Cerebellar cortex (tissue), 1 donor: Measurements from ENCODE around the gene GOLGA1.
"Not testable (repeated sequence)": the region's sequence is repeated elsewhere in the genome, so short reads cannot be mapped to it uniquely, and the experiment has no call there.

ENCODE experiments used
- DNase-seq: peaks from one replicate; pipeline ENCODE4 v3.0.0-alpha.2; 2015; ENCODE audit warnings: low spot score

The GOLGA1 gene

DNA sequence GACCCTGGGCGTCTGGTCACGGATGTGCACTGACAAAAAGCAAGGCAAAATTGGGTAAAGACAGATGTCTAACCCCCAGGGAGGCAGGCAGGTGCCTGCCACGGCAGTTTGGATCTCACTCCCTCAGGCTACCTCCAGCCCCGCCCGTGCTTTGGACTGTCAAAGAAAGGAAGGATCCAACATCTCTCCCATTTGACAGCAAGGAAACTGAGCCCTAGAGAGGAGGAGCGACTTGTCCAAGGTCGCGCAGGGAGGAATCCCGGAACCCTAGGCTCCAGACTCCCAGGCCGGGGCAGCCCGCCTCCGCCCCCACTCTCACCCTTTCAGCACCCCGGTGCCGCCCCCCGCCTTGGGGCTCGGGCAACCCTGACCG, 376 bp downstream of the GOLGA1 start:
- peak; percentile 50 for DNase-seq

DNA sequence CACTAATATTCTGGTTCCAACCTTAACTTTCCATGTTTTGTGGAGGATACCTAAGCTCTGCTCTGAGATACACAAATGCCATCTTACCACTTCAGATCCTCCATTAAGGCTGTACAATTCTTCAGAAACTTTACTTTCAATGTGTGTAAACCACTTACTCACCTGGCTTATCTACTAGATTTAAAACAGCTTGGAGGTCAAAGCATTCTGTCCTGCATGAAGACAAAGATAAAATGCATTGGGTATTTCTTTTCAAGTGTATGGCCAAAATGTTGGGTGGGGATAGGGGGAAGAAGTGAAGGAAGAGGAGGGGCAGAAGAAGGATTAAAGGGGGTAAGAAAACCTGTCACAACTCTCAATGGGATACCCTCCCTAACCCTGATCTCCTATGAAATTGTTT, 939 bp downstream of the GOLGA1 start:
- peak; percentile 4 for DNase-seq

DNA sequence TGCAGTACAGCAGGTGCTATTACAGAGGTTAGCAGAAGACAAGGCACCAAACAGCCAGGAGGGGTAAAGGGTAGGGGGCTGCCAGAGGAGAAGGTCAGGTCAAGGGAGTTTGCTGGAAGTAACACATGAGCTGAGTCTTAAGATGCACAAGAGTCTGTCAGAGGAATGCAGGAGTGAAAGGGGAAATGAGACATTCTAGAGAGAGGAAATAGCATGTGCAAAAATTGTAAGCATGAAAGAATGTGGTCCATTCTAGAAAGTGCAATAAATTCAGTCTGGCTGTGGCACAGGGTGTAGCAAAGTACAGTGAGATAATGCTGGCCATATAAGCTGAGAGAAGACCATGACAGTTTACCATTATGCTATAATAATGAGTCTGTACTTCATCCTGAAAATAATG, 6.6 kb downstream of the GOLGA1 start:
- DNase-seq: no peak

DNA sequence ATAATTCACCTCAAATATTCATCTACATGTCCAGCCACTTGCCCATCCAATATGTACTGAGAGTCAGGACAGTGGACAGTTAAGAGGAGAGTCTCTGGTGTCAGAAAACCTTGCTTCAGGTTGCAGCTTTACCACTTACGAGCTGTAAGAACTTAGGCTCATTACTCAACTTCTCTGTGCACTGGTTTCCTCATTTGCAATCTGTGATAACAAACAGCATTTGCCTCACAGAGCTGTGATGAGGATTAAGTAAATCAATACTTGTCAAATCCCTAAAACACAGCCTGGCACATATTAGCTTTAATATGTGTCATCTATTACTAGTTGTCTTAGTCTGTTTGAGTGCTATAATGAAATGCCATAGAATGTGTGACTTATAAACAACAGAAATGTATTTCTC, 8.6 kb downstream of the GOLGA1 start:
- no peak for DNase-seq

DNA sequence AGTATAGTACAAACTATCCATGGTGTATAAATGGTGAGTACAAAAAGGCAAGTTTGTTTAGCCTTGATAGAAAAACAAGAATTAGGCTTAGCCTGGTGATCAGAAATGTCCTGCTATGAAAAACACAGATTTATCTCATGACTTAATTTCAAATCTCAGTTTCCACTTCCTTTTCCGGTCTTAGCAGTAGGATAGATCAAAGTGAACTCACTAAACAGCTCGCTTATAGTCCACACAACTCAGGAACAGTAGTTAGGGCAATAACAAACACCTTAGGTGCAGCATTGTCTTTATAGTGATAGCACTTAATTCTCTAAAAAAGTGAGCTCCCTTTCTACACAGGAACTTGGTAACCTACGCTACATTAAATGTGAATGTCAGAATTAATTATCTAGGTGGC, 11.4 kb downstream of the GOLGA1 start:
- DNase-seq: no peak

DNA sequence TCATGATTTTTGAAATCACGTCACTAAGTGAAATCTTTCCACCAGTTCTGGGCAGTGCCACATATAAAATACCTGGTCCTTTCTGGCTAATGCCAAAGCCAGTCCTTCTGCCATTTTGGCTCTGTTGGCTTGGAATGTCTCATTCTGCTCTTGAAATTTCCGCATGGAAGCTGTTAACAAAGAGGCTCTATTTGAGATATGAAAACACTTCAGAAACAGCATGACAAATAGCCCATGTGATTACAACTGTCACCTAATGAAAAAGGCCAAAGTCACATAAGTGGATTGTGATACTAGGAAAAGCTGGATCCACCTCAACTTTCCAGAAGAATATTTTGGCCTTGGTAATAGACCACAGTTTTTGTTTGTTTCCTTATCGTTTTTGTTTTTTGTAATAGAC, 12.8 kb downstream of the GOLGA1 start:
- no peak for DNase-seq

DNA sequence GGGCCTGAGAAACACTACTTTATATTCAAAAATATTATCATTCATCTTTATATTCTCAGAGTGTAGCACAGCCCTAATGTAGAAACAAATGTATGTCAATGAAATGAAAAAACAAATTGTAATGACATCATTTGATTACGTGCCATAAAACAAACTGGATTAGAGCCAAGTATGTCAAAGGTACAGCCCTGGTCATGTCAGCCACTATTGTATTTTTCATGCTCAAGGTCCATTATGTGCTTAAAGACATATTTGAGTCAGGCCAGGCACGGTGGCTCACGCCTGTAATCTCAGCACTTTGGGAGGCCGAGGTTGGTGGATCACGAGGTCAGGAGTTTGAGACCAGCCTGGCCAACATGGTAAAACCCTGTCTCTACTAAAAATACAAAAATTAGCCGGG, 20.5 kb downstream of the GOLGA1 start:
- not testable (repeated sequence) for DNase-seq

DNA sequence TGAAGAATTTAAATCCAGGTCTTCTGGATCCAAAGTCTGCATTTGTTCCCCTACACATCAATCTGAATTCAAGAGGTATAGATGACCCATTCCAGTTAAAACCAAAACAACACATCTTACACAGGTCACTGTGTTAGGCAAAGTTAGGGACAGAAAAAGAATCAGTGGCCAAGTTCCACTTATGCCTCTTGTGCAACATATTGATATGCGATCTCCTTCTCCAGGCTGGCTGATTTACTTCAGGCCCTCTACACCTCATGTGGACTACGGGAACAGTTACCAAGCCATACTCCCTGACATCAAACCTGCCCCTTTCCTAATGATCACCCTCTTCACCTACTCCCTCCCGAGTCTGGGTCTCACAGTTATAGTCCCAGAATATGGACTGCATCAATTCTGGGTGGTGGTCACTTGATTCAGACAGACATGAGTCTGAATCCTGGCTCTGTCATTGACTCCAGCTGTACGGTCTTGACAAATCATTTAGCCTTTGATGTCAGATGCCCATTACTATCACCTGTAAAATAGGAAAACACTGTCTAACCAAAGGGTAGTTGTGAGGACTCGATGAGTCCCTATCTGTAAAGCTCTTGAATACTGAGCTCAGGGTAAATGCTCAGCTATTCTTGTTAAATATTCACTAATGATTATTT, 26.0 kb downstream of the GOLGA1 start:
- no peak for DNase-seq

DNA sequence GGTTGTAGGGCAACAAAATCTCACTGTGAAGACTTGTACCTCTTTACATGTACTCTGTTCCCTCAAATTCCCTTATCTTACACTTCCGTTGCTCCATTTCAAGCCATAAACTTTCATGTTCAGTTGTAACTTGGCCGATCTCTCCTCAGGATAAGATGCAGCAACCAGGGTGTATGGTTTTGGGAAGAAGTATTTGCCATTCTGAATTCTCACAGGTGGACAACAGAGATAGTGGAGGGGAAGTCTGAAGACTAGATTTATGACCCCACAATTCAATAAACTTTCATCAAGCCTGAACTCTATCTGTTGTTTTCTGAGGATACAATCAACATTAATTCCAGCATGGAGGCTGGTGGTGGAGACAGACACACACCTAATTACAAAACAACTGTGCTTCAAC, 27.5 kb downstream of the GOLGA1 start:
- no peak for DNase-seq

DNA sequence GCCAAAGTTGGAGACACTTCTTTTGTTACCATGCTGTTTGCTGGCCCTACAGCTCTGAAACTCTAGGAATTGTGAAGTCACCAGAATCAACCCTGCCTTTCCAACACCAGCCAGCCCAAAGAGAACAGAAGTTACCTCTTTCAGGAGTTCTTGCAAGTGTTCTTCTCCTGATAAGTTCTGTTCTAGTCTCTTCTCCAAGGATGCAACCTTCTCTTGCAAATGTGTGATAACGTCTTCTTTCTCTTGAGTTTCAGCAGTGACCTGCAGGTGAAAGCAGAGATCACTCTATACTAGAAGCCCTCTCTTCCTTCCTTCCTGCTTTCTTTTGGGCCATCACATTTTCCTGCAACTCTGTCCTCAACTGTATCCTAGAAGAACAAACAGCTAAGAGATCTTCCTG, 29.1 kb downstream of the GOLGA1 start:
- DNase-seq: no peak

DNA sequence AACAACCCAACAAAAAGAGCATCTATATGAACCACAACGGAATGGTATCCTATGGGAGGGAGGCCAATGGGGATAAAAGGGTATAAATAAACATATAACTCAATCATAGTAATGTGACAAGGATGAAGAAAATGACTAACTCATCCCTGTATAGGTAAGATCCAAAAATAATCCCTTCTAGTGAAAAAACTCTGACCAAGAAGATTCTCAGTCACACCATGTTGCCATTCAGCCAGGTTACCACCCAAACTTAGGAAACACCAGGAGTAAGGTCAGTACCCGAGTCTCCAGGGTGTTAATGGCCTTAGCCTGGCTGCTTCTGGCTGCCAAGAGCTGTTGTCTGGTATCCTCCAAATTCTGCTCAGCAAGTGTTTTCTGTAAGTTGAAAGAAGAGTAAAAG, 32.8 kb downstream of the GOLGA1 start:
- DNase-seq: no peak

DNA sequence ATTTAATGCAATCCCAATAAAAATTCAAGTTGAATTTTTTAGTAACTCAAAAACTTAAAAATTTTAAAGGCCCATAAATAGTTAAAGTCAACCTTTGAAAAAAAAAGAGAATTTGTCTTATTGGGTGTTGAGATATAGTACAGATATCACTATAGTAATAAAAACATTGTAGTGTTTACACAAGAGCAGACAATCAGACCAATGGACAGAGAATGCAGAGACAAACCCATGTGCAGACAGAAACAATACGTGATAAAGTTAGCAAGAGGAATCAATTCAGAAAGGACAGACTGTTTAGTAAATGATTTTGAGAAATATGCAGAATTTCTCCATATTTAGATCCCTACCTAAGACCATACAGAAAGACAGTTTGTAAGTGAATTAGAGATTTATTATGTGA, 33.9 kb downstream of the GOLGA1 start:
- DNase-seq: no peak

DNA sequence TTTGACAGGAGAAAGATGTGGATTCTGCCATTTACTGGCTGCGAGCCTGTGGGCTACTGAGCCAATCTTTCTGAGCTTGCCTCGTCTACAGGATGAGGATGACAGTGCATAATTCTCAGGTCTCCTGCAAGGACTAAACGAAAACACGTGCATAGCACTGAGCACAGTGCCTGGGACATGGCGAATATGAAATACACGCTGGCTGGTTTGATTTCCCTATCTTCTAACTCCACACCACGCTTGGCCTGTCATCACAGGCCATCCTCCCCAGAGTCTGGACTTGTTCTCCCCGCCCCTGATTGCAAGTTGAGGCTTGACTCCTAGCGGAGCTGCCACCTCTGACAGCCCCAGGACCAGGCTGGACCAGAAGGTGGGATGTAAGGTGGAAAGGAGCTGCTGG, 41.0 kb downstream of the GOLGA1 start:
- DNase-seq: no peak

DNA sequence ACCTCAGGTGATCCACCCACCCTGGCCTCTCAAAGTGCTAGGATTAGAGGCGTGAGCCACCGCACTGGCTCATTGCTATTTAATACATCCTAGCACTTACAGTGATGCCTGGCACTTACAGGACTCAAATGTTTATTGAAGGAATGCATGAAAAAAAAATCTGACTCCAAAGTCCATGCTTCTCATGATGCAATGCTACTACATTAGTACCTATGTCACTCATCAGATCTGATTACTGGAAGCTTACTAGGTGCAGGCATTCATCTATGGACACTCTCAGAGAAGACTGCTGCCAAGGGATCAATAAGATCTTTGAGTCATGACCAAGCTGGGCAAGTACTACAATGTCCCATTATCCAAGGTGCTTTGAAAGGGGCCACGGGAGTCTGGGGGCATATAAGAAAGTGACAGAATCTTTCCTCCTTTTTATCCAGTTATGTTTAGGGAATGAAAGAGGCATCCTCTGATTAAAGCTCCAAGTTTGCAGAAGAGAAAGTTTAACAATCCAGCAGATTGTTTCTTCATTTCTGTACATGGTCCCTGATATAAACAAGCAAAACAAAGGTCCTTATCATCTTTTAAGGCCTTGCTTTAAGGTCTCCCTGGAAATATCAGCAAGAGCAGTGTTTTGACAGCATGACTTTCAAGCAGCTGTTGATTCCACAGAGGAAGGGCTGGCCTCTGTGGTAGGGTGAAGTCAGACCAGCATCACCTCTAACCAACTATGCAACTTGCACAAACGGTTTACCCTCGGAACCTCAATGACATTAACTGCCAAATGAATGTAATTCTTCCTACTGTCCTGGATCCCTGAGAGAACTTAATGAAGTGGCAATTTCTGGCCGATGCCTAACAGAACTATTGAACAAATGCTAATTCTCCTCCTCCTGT, 43.1 kb downstream of the GOLGA1 start:
- DNase-seq: no peak

DNA sequence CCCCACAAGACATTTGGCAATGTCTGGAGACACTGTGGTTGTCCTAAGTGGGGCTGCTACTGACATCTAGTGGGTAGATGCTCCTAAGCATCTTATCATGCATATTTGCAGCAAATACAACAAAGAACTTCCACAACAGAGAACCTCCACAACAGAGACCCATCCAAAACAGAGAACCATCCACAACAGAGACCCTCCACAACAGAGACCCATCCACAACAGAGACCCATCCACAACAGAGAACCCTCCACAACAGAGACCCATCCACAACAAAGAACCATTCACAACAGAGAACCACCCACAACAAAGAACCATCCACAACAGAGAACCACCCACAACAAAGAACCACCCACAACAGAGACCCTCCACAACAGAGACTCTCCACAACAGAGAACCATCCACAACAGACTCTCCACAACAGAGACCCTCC, 46.1 kb downstream of the GOLGA1 start:
- peak; percentile 68 for DNase-seq

DNA sequence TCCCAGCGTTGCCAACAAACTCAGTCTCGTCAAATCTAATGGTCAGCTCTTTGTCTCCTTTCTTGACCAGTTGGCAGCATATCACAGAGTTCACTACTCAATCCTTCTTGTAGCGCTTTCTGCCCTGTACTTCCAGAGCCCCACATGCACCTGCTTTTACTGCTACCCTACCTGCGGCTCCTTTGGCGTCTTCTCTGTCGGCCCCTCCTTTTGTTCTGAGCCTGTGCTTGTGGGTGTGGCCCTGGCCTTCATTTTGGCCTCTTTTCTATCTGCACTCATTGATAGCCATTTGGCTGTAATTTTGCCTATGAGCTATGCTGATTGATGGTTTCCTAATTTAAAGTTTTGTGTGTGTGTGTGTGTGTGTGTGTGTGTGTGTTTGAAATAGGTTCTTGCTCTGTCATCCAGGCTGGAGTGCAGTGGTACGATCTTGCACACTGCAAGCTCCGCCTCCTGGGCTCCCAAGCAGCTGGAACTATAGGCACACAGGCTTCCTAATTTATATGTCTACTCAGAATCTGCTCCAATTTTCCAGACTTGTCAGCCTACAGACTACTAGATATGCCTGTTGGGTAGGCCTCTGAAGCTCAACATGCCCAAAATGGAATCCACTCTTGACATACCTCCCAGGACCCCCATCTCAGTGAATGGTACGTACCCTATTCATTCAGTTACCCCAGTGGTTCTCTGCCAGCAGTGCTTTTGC, 46.7 kb downstream of the GOLGA1 start:
- DNase-seq: no peak

DNA sequence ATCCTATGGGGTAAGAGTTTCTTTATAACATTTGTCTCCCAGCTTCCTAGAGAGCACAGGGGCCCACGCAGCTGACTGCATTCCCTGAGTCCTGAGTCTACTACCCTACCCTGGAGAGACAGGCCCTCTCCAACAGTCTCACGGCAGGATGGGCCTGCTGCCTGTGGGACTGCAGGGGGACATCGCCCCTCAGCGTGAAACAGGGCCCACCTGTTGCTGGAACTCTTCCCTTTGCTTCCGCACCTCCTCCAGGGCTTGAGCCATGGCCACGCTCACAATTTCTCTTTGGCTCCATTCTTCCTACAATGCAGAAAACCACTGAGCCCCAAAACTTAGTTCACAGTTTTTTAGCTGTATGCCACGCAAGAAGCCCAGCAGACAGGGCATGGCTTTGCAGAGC, 50.7 kb downstream of the GOLGA1 start:
- DNase-seq: no peak

DNA sequence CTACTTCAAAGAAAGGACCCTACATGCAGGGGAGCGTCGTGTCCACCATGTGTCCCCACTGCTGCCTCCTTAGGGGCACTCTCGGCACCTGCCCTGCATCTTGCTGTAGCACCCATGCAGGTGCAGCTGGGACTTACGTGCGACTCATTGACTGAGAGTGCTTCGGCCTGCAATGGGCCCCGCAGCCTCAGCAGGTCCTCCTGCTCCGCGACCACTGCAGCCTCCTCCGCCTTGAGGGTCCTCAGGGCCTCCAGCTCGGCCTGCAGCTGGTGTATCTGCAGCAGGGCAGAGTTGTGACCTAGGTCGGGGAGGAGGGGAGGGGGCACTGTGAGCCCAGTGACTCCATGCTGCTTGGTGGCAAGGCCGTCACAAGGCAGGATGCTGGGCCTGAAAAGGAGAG, 51.9 kb downstream of the GOLGA1 start:
- DNase-seq: no peak

DNA sequence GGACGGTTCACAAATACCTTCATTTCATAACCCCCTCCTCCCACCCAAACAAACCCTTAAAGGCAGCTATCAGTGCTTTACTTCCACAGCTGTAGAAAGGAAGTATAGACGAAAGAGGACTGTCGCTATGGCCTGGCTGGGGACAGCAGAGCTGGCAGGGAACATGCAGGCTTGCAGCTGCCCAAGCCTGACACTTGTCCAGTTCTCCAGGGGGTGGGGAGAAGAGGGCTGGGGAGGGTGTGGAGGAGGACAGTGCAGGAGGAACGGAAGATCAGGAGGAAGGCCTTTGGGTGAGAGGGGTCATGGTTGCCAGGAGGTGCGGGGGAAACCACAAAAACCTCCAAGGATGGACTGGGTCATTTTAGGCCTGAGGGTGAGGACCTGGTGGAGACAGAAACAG, 53.1 kb downstream of the GOLGA1 start:
- DNase-seq: peak; percentile 30

DNA sequence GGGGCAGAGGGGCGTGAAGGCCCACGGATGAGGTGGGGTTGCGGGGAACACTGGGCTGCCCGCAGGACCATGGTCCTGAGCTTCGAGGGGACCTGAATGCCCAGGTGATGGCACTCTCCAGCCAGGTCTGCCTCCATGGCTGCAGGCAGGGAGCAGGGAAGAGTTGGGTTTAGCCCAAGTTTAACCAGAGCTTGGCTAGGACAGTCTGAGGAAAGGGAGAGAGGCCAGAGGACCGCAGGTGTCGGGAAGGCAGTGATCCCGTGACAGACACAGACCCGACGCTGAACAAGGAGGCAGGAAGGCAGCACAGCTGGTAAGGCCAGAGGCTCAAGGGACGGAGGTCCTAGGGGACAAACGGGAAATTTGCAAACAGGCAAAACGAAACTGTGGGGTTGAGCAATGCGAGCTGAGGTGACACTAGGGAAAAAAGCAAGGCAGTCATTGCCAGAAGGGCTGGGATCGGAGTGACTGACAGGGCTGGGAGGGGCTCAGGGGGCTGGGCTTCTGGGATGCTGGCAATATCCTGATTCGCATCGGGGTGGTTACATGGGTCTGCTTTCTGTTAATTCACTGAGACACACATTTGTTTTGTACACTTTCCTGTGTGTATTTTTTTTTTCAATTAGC, 53.9 kb downstream of the GOLGA1 start:
- DNase-seq: peak; percentile 73

DNA sequence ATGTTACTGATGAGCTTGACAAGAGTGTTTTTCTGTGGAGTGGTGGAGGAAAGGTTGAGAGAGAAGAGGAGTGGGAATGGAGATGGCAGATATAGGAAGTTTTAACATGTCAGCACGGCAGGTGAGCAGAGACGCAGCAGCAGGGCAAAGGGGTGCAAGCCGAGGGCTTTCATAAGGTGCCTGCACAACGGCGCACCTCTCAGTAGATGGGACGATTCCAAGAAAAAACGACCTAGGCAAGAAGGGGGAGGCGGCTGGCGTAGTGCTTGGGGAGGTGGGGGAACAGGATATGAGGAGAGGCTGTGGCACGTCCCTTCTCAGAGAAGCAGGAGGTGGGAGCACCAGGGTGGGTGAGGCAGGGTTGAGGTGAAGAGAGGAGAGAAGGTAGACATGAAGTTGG, 54.4 kb downstream of the GOLGA1 start:
- DNase-seq: no peak

DNA sequence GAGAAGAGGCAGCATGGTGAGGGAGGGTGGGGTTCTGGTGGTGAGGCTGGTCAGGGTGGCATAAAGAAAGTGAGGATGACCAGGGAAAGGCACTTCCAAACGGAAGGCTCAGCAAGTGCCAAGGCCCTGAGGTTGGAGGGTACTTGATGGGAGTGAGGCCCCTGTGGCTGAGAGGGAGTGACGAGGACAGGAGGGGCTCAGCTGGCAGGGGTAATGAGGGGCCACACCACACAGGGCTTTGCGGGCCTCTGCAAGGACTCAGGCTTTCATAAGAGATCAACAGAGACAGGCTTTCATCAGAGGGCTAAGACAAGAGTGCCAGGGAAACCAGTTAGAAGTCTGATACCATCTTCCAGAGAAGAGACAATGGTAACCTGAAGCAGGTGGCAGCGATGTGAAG, 55.3 kb downstream of the GOLGA1 start:
- no peak for DNase-seq

DNA sequence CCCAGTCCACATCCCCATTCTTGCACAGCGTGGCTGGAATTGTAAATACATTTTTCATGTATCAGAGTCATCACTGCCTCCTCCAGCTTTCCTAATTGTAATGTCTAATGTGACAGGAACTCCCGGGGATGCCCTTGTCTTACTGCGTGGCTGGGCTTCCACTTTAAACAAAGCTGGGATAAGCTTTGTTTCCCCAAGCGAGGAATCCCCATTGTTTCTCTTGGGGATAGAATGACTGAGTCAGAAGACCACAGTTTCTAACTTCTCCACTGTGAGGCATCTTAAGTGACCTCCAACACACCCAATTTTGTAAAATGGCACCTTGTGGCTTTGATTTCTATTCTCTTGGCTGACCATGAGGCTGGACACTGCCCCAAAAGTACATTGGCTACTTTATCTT, 56.5 kb downstream of the GOLGA1 start:
- DNase-seq: no peak
